BJ (cell line): ENCODE results near the gene LYPD6. TPM values are rescaled to one million over a fixed set of nuclear protein-coding genes. Genes with fewer than 3 reads are reported as not detected.
A peak's percentile ranks its signal among the peaks of the same experiment; 100 is the strongest.

Experiments used
- CTCF ChIA-PET: fragments of 350-600 bp; formaldehyde crosslinking; extraction: SDS; loops from one replicate; lab custom pipeline; 2021; ENCODE audit warnings: antibody characterized with exemption, inconsistent platforms; lab: Yijun Ruan, JAX
- POLR2A ChIA-PET: fragments of 300-600 bp; sonication (Branson Sonifier 250); formaldehyde crosslinking; extraction: SDS; loops from one replicate; lab custom pipeline; 2021; ENCODE audit warnings: antibody characterized with exemption; lab: Charles Lee
- DNase-seq: peaks from one replicate; pipeline ENCODE4 v3.0.0-alpha.2; 2011; ENCODE audit warnings: low read depth
- H3K27me3 ChIP-seq: 2 replicates; pipeline ENCODE4 v1.6.0; 2011; ENCODE audit warnings: low read length; ENCODE audit not compliant: control insufficient read depth, insufficient read depth
- H3K36me3 ChIP-seq: 2 replicates; pipeline ENCODE4 v1.5.1; 2011; ENCODE audit warnings: low read length; ENCODE audit not compliant: control insufficient read depth, insufficient read depth
- H3K4me3 ChIP-seq: 2 replicates; pipeline ENCODE4 v1.5.1; 2011; ENCODE audit warnings: low read depth, mild to moderate bottlenecking, control low read depth, low read length
- CTCF ChIP-seq: IDR thresholded peaks from 2 replicates; pipeline ENCODE4 v1.5.1; 2011; ENCODE audit warnings: low read depth, mild to moderate bottlenecking, control low read depth, inconsistent platforms, low read length, moderate library complexity; ENCODE audit not compliant: insufficient read depth
- polyA plus RNA-seq: library from polyadenylated mRNA; depleted of rRNA; stranded (reverse); fragments of >200 nt; gene quantifications from 2 replicates; pipeline ENCODE4 v1.2.3, GENCODE V29; 2011

The LYPD6 gene
- polyA plus RNA-seq, 1 experiment, result 7.1 TPM

GRCh38 chr2:149409506-149409905 lies 79.1 kb downstream of the LYPD6 start:
- POLR2A ChIA-PET, result no interaction called here
- no peaks in the 10 kb centered on the region for H3K36me3 ChIP-seq
- TF ChIP-seq CTCF, result no peak
- DNase-seq, result no peak
- no peak overlapping the region for H3K4me3 ChIP-seq
- H3K27me3 ChIP-seq, result no peaks in the 10 kb centered on the region
- CTCF ChIA-PET, result interaction anchor here (0.6 kb wide), 1 partner anchor 37 kb away, joined by 3 read pairs; no protein-coding TSS in a partner anchor

GRCh38 chr2:149410701-149411484 lies 80.5 kb downstream of the LYPD6 start:
- Histone ChIP-seq H3K27me3 (no peaks in the 10 kb centered on the region), H3K4me3 (no peak overlapping the region), H3K36me3 (no peaks in the 10 kb centered on the region)
- POLR2A ChIA-PET, result interaction anchor here (0.7 kb wide), 2 partner anchors 16 to 1264 kb away, joined by 4 to 5 read pairs; no protein-coding TSS in a partner anchor
- CTCF ChIA-PET, result interaction anchor here (1.0 kb wide), 1 partner anchor 20 kb away, joined by 3 read pairs; no protein-coding TSS in a partner anchor
- TF ChIP-seq CTCF, result no peak
- DNase-seq, result peak; percentile 99

GRCh38 chr2:149413487-149413886 lies 83.1 kb downstream of the LYPD6 start:
- CTCF ChIA-PET, result no interaction called here
- POLR2A ChIA-PET, result no interaction called here
- no peaks in the 10 kb centered on the region for H3K27me3 ChIP-seq
- H3K36me3 ChIP-seq, result no peaks in the 10 kb centered on the region
- H3K4me3 ChIP-seq, result no peak overlapping the region
- no peak for DNase-seq
- TF ChIP-seq CTCF, result no peak

- no peaks in the 10 kb centered on the region for H3K36me3 ChIP-seq
- ChIA-PET POLR2A (no interaction called here), CTCF (interaction anchor here (1.7 kb wide), 1 partner anchor 8 kb away, joined by 4 read pairs; no protein-coding TSS in a partner anchor)
These were observed 84.7 kb downstream of the LYPD6 start for GRCh38 chr2:149415086-149415485.

More at GRCh38 chr2:149415086-149415485, 84.7 kb downstream of the LYPD6 start:
- no peak for DNase-seq
- Histone ChIP-seq H3K4me3 (no peak overlapping the region), H3K27me3 (no peaks in the 10 kb centered on the region)
- no peak for TF ChIP-seq CTCF
